ENCODE data around the gene TMEM119. TPM values are rescaled to one million over a fixed set of nuclear protein-coding genes. Genes with fewer than 3 reads are reported as not detected.

TMEM119 gene
- total and polyA plus RNA-seq, 9 of the 15 experiments (the other 6 are each of a cell fraction or from before 2014, with no cell fraction given): 0.18 TPM; not detected in 8

GRCh38 chr12:108586306-108586705 lies 11.6 kb downstream of the TMEM119 start:
- WGBS (ENCODE audit: insufficient coverage, low coverage, missing lambda C conversion rate): 8% methylated on average over 10 of the region's 11 CpGs
- ChIA-PET CTCF (ENCODE audit: low intra/inter-chr PET ratio) (no interaction called here), POLR2A (interaction anchor here (0.5 to 1.6 kb wide), 4 partner anchors 10 to 18 kb away, joined by 3 to 5 read pairs (median 4); no protein-coding TSS in a partner anchor)
- H3K27ac ChIP-seq (ENCODE audit: extremely low read depth, low read depth, low read length): no peak overlapping the region
- no peaks in the 10 kb centered on the region for H3K9me1 ChIP-seq (ENCODE audit: control insufficient read depth, insufficient read depth, low read length)
- peaks cover 0 to 12% of the 10 kb centered on the region in 2 experiments; a peak in 1 of 5 replicates for H3K4me1 ChIP-seq (replicated peaks in 1 of 2; ENCODE audit: control insufficient read depth in 2 of 2, insufficient read depth in 2 of 2, low read length in 2 of 2)
- ATAC-seq (no peak), DNase-seq (ENCODE audit: extremely low read depth in 1 of 4, low spot score in 3 of 4) (no peak), FAIRE-seq (no peak)
- H3K36me3 ChIP-seq (ENCODE audit: control insufficient read depth, insufficient read depth, low read length): no peaks in the 10 kb centered on the region
- no TSS peak for BruUV-seq (replicated peaks)
- no peak overlapping the region for H3K4me2 ChIP-seq (ENCODE audit: insufficient read depth, low read length)
- no peaks in the 10 kb centered on the region; the same call in 1 of the 2 replicates for H4K20me1 ChIP-seq (replicated peaks; ENCODE audit: control insufficient read depth, insufficient read depth, low read length)
- H3K4me3 ChIP-seq: no peak overlapping the region
- no peaks in the 10 kb centered on the region for H3K79me2 ChIP-seq (ENCODE audit: control insufficient read depth, insufficient read depth, low read length)
- intact Hi-C loops (cut with micrococcal nuclease) (no loop called here), in situ Hi-C loops (cut with MboI) (no loop called here)
- peak; percentile 8 for TF ChIP-seq RBM25 (IDR thresholded peaks at IDR 0.05; ENCODE audit: low read depth, low read length, severe bottlenecking)
- TF ChIP-seq RBM22 (IDR thresholded peaks at IDR 0.05; ENCODE audit: low read depth, low read length, poor library complexity, severe bottlenecking): no peak
- H3K27me3 ChIP-seq (ENCODE audit: control insufficient read depth in 2 of 2, insufficient read depth in 2 of 2, low read length in 2 of 2): peaks cover 2 to 51% of the 10 kb centered on the region in 2 experiments; a peak in 4 of 5 replicates
- no peaks in the 10 kb centered on the region for H3K9me3 ChIP-seq (replicated peaks; ENCODE audit: control insufficient read depth, insufficient read depth, low read depth, low read length)
- no peak overlapping the region for H3K9ac ChIP-seq (ENCODE audit: insufficient read depth in 1 of 2, low read depth in 2 of 2, low read length in 2 of 2)
- no peak overlapping the region for H2AFZ ChIP-seq (ENCODE audit: low read depth, low read length)

DNA sequence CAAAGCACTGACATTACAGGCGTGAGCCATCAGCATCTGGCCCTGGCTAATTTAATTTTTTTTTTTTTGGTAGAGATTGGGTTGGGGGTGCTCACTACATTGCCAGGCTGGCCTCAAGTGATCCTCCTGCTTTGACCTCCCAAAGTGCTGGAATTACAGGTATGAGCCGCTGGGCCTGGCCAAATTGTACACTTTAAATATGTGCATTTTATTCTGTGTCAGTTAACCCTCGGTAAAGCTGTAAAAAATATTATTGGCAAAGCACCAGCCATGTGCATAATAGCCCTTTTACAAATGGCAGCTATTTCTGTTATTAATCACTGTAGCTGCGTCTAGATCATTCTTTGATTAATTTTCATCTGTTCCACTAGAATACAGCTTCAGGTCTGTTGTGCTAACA lies 12.0 kb downstream of the TMEM119 start:
- DNase-seq (ENCODE audit: extremely low read depth in 1 of 4, low spot score in 3 of 4) (no peak), ATAC-seq (no peak), FAIRE-seq (no peak)
- H3K36me3 ChIP-seq (ENCODE audit: control insufficient read depth, insufficient read depth, low read length): no peaks in the 10 kb centered on the region
- ChIA-PET POLR2A (interaction anchor here (0.5 to 1.6 kb wide), 4 partner anchors 10 to 18 kb away, joined by 3 to 5 read pairs (median 4); no protein-coding TSS in a partner anchor), CTCF (ENCODE audit: low intra/inter-chr PET ratio) (no interaction called here)
- no peaks in the 10 kb centered on the region for H3K9me3 ChIP-seq (replicated peaks; ENCODE audit: control insufficient read depth, insufficient read depth, low read depth, low read length)
- intact Hi-C loops (cut with micrococcal nuclease) (no loop called here), in situ Hi-C loops (cut with MboI) (no loop called here)
- no TSS peak for BruUV-seq (replicated peaks)
- H3K4me2 ChIP-seq (ENCODE audit: insufficient read depth, low read length): no peak overlapping the region
- H3K4me3 ChIP-seq: no peak overlapping the region
- H3K4me1 ChIP-seq (replicated peaks in 1 of 2; ENCODE audit: control insufficient read depth in 2 of 2, insufficient read depth in 2 of 2, low read length in 2 of 2): peaks cover 0 to 12% of the 10 kb centered on the region in 2 experiments; a peak in 1 of 5 replicates
- peaks cover 2 to 47% of the 10 kb centered on the region in 2 experiments; a peak in 4 of 5 replicates for H3K27me3 ChIP-seq (ENCODE audit: control insufficient read depth in 2 of 2, insufficient read depth in 2 of 2, low read length in 2 of 2)
- H3K27ac ChIP-seq (ENCODE audit: extremely low read depth, low read depth, low read length): no peak overlapping the region
- 2% methylated on average over 4 of the region's 4 CpGs for WGBS (ENCODE audit: insufficient coverage, low coverage, missing lambda C conversion rate)
- H2AFZ ChIP-seq (ENCODE audit: low read depth, low read length): no peak overlapping the region
- no peak overlapping the region for H3K9ac ChIP-seq (ENCODE audit: insufficient read depth in 1 of 2, low read depth in 2 of 2, low read length in 2 of 2)
- no peaks in the 10 kb centered on the region for H3K79me2 ChIP-seq (ENCODE audit: control insufficient read depth, insufficient read depth, low read length)
- no peaks in the 10 kb centered on the region; the same call in 1 of the 2 replicates for H4K20me1 ChIP-seq (replicated peaks; ENCODE audit: control insufficient read depth, insufficient read depth, low read length)
- no peaks in the 10 kb centered on the region for H3K9me1 ChIP-seq (ENCODE audit: control insufficient read depth, insufficient read depth, low read length)
- no peak for TF ChIP-seq DEAF1 (CRISPR knock-in tag; IDR thresholded peaks at IDR 0.05)
- TF ChIP-seq COPS2 (conservative IDR thresholded peaks at IDR 0.05): no peak
- no peak for TF ChIP-seq DPF2 (IDR thresholded peaks at IDR 0.05)
- TF ChIP-seq ELF2 (CRISPR knock-in tag; IDR thresholded peaks at IDR 0.05): no peak
- no peak for TF ChIP-seq ZNF668 (CRISPR knock-in tag; IDR thresholded peaks at IDR 0.05)
- no peak for TF ChIP-seq RBM15 (IDR thresholded peaks at IDR 0.05; ENCODE audit: insufficient read depth, low read length)
- no peak for TF ChIP-seq BMI1 (IDR thresholded peaks at IDR 0.05; ENCODE audit: low read length)
- TF ChIP-seq CCAR2 (IDR thresholded peaks at IDR 0.05; ENCODE audit: low read depth, low read length): no peak
- TF ChIP-seq, protein P1, sequence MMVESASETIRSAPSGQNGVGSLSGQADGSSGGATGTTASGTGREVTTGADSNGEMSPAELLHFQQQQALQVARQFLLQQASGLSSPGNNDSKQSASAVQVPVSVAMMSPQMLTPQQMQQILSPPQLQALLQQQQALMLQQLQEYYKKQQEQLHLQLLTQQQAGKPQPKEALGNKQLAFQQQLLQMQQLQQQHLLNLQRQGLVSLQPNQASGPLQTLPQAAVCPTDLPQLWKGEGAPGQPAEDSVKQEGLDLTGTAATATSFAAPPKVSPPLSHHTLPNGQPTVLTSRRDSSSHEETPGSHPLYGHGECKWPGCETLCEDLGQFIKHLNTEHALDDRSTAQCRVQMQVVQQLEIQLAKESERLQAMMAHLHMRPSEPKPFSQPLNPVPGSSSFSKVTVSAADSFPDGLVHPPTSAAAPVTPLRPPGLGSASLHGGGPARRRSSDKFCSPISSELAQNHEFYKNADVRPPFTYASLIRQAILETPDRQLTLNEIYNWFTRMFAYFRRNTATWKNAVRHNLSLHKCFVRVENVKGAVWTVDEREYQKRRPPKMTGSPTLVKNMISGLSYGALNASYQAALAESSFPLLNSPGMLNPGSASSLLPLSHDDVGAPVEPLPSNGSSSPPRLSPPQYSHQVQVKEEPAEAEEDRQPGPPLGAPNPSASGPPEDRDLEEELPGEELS (CRISPR knock-in tag; IDR thresholded peaks at IDR 0.05; ENCODE audit: borderline replicate concordance): no peak
- no peak for TF ChIP-seq KHSRP (IDR thresholded peaks at IDR 0.05)
